Heart left ventricle (tissue), 16 donors: ENCODE data around the gene HLA-DRB1. TPM values are rescaled to one million over a fixed set of nuclear protein-coding genes. Genes with fewer than 3 reads are reported as not detected.

Experiments used
- ATAC-seq, 4 donors: fragments of 200-7000 bp; cut with Tn5 transposase; one replicate each; pipeline ENCODE4 v1.9.1; 2020 to 2022; ENCODE audit warnings: moderate library complexity in 4 of 4, mild to moderate bottlenecking in 3 of 4, moderate number of reproducible peaks in 1 of 4
- DNase-seq, 5 donors: peaks; one replicate each; pipeline ENCODE4 v3.0.0-alpha.2; 2020
- H3K27ac ChIP-seq, 12 donors: fragments of 200-600 bp; sonication (generic) in 4 of 12; one replicate each; pipeline versions ENCODE4 v1.5.0 to v1.8.0; 2016 to 2022; ENCODE audit warnings: mild to moderate bottlenecking in 2 of 12
- H3K27me3 ChIP-seq, 9 donors: fragments of 200-600 bp; sonication (generic) in 2 of 9; one replicate each; pipeline versions ENCODE4 v1.5.1 to v1.8.0; 2016 to 2022; ENCODE audit warnings: mild to moderate bottlenecking in 3 of 9
- H3K36me3 ChIP-seq, 9 donors: fragments of 200-600 bp; sonication (generic) in 2 of 9; one replicate each; pipeline versions ENCODE4 v1.5.0 to v1.8.0; 2018 to 2022; ENCODE audit warnings: mild to moderate bottlenecking in 2 of 9
- H3K4me1 ChIP-seq, 12 donors: fragments of 200-600 bp; sonication (generic) in 4 of 12; one replicate each; pipeline versions ENCODE4 v1.5.0 to v1.8.0; 2016 to 2022; ENCODE audit warnings: mild to moderate bottlenecking in 3 of 12
- H3K4me3 ChIP-seq, 12 donors: fragments of 200-600 bp; sonication (generic) in 4 of 12; one replicate each; pipeline versions ENCODE4 v1.5.0 to v1.8.0; 2017 to 2022; ENCODE audit warnings: mild to moderate bottlenecking in 9 of 12, moderate library complexity in 4 of 12
- H3K9me3 ChIP-seq, 12 donors: fragments of 200-600 bp; sonication (generic) in 4 of 12; one replicate each; pipeline versions ENCODE4 v1.5.0 to v1.8.0; 2016 to 2022; ENCODE audit warnings: mild to moderate bottlenecking in 1 of 12
- POLR2A ChIP-seq, 2 donors: fragments of 450-650 bp; IDR thresholded peaks; one replicate each; pipeline ENCODE4 v1.6.1; 2017; ENCODE audit warnings: antibody characterized with exemption in 2 of 2, mild to moderate bottlenecking in 2 of 2, moderate library complexity in 2 of 2
- WGBS, 4 donors: extraction: QIAGEN DNeasy Blood & Tissue Kit in 2 of 4; methylation state at CpG; one replicate each; pipeline versions ENCODE4 v1.1.5 to v1.1.7; 2013 to 2018; 5-methylcytosine and 5-hydroxymethylcytosine counted together
- intact Hi-C, 10 donors: fragments of 100-400 bp; cut with DNase I; formaldehyde crosslinking; loops; one replicate each; pipeline versions ENCODE4 v1.11.1 to v1.14.2; 2022
- polyA plus RNA-seq, 2 donors: library from polyadenylated mRNA; stranded (reverse); fragments of 200-250 nt; gene quantifications; one replicate each; pipeline ENCODE4 v1.2.3, GENCODE V29; 2013
- total RNA-seq, 9 donors: library from RNA; depleted of rRNA in 2 of 9; stranded (reverse); fragments of >200 nt in 2 of 9; fragmentation: NEBNext Ultra II Directional in 3 of 9; extraction: Animal tissue kit (Norgen Biotek cat#: 25700) in 3 of 9; gene quantifications; one replicate each; pipeline versions ENCODE4 v1.1.0 to v1.2.4, GENCODE V29; 2016 to 2023
- TF ChIP-seq, protein P1 (sequence below), 12 donors: fragments of 200-600 bp; sonication (generic) in 4 of 12; IDR thresholded peaks; one replicate each; pipeline versions ENCODE4 v1.5.0 to v1.8.0; 2018 to 2022; ENCODE audit warnings: antibody characterized with exemption in 12 of 12, mild to moderate bottlenecking in 5 of 12
- donor health status: ischemic (EF 13 %, LVEDD 7.1; RV severe dilation, severe dysfunction).
- donor health status: healthy with polysubstance abuse.
- donor health status: DM: no; HTN: yes; CAD: no.
- donor health status: DM: no; HTN: no; CAD: no.
- donor health status: ischemic (EF 25% LVEDD 6.9; RV normal size, moderate dysfunction).
- donor health status: ischemic (EF 25% LVEDD 5.7; RV mildly dilated, moderate dysfunction).
- donor health status: healthy.
- donor health status: DM: yes; HTN: yes; CAD: no.
- donor health status: ischemic (EF 35%, LVEDD 5.7; RV mildly dilated, moderate dysfunction).
- donor health status: nonischemic (EF 11% LVEDD 7.7; RV severe dilation, severe dysfunction).
- donor health status: DM: yes; HTN: yes; CAD: no.
- donor health status: PGD.
- donor health status: ischemic (EF 29% LVEDD 5.4; RV normal size, mild dysfunction).
- donor health status: nonischemic (EF 23%, LVEDD 6.1; RV moderate dilation, normal function).

Gene HLA-DRB1
- total and polyA plus RNA-seq, 11 donors, result 12.3 to 404 (median 81.3) TPM

DNA sequence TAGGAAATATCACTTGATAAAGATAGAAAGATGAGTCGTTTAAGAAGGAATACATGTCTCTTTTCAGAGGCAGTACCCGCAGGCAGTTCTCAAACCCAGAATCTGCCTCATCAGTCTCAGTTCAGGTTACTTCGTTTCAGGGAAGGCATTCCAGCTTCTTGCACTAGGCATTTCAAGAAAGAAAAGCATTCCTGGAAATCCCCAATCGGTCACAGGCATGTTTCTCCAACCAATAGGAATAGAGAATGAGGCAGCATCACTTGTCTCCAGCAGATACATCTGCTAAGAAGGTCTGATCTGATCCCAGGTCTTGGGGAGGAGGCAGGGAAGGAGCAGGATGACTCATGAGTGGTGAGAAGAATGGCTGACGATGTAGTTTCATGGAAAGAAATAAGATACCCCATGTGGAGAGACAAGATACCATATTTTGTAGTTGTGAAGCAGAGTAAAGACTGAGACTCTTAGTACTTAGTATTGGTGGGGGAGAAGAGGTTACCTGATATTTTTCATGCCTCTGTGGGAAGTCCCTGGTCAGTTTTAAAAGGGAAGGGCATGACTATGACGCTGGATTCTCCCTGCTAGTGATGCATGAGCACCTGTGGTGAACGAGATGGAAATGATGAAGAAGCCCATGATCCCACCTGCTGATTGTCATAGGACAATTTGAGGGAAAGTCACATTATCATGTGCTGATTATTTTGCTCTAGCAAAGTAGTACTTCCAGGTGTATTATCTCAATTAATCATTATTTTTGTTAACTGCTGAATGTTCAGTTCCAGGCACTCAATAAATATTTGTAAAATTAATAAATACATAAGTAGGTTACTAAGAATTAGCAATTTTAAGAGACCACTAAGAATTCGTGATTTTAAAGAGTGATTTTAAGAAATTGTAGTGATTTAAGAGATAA lies 20.3 kb upstream of the HLA-DRB1 start:
- ATAC-seq (peak; percentile 90 to 99 (median 98)), DNase-seq (peak in 3 of 5 donors; percentile 52 to 69 (median 63))
- H3K9me3 ChIP-seq, result no peaks in the 10 kb centered on the region
- TF ChIP-seq, protein P1, sequence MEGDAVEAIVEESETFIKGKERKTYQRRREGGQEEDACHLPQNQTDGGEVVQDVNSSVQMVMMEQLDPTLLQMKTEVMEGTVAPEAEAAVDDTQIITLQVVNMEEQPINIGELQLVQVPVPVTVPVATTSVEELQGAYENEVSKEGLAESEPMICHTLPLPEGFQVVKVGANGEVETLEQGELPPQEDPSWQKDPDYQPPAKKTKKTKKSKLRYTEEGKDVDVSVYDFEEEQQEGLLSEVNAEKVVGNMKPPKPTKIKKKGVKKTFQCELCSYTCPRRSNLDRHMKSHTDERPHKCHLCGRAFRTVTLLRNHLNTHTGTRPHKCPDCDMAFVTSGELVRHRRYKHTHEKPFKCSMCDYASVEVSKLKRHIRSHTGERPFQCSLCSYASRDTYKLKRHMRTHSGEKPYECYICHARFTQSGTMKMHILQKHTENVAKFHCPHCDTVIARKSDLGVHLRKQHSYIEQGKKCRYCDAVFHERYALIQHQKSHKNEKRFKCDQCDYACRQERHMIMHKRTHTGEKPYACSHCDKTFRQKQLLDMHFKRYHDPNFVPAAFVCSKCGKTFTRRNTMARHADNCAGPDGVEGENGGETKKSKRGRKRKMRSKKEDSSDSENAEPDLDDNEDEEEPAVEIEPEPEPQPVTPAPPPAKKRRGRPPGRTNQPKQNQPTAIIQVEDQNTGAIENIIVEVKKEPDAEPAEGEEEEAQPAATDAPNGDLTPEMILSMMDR (IDR thresholded peaks at IDR 0.05), result no peak
- TF ChIP-seq POLR2A (IDR thresholded peaks at IDR 0.05), result no peak
- H3K27ac ChIP-seq, result peak overlapping the region; percentile 31 to 94 (median 78)
- intact Hi-C loops, result no loop called here
- WGBS, 4 donors, result 11 to 21% (median 16%) methylated on average over 8 of the region's 8 CpGs
- no peaks in the 10 kb centered on the region for H3K36me3 ChIP-seq
- peaks cover 0 to 3% (median 0%) of the 10 kb centered on the region in 12 donors for H3K4me1 ChIP-seq
- H3K27me3 ChIP-seq, result no peaks in the 10 kb centered on the region
- H3K4me3 ChIP-seq, result peak overlapping the region in 1 of 12 donors; percentile 30

DNA sequence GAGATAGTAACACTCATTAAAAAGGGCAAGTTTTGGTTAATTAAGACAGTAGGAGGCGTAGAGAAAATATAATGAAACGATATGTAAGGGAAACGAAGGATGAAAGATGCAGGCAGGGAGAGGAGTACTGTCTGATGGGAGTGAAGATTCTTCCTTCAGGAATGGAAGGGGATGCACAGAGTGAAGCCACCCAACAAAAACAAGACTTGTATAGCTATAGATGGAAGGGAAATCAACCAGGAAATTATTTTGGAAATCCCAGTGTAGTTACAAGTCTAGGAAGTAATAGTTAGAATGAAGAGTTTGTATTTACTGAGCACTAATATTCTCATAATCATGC lies 19.7 kb upstream of the HLA-DRB1 start:
- TF ChIP-seq, protein P1 (IDR thresholded peaks at IDR 0.05), result no peak
- no peak for TF ChIP-seq POLR2A (IDR thresholded peaks at IDR 0.05)
- Histone ChIP-seq H3K27me3 (no peaks in the 10 kb centered on the region), H3K27ac (peak overlapping the region; percentile 31 to 94 (median 78)), H3K4me3 (no peak overlapping the region), H3K9me3 (no peaks in the 10 kb centered on the region), H3K4me1 (peaks cover 0 to 5% (median 0%) of the 10 kb centered on the region in 12 donors), H3K36me3 (no peaks in the 10 kb centered on the region)
- ATAC-seq (no peak), DNase-seq (no peak)
- intact Hi-C loops, result no loop called here
- 43 to 60% (median 50%) methylated on average over 3 of the region's 3 CpGs for WGBS, 4 donors

DNA sequence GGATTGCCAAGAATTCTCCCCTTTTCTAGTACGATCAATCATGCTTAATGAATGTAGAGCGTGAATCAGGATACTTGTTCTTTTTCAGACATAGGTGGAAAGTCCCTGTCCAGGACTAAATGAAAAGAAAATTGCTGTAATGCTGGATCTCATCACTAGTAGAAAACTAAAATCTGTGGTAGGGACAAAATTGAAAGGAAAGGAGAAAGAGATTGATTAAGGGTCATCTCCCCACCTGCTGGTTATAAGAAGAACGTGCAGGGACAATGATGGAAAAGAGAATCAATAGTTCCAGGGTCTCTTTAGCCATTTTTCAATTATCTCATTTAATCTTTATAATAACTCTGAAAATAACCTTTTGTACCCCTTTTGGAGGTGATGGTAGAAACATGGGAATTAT lies 18.7 kb upstream of the HLA-DRB1 start:
- Histone ChIP-seq H3K27ac (peak overlapping the region in 6 of 12 donors; percentile 37 to 83 (median 78)), H3K4me3 (no peak overlapping the region), H3K4me1 (peaks cover 0 to 7% (median 0%) of the 10 kb centered on the region in 12 donors), H3K36me3 (no peaks in the 10 kb centered on the region), H3K27me3 (no peaks in the 10 kb centered on the region), H3K9me3 (no peaks in the 10 kb centered on the region)
- no peak for DNase-seq
- WGBS, 4 donors, result 32 to 63% (median 47%) methylated on average over 3 of the region's 3 CpGs
- ATAC-seq, result no peak
- intact Hi-C loops, result no loop called here
- TF ChIP-seq POLR2A (IDR thresholded peaks at IDR 0.05), result no peak
- TF ChIP-seq, protein P1 (IDR thresholded peaks at IDR 0.05), result peak in 1 of 12 donors; percentile 15

DNA sequence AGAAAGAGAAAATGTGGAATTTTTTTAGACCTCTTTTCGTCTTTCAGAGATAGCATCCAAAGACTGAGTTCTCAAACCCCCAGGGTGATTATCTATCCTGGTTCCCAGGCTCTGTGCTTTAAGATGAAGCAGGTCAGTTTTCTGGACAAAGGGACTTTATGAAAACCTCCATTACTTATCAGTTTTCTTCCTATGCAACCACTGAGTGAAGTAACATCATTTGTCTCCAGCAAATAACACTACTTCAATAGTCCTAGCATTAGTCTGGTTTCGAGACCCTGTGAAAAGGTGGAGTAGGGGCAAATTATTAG lies 18.3 kb upstream of the HLA-DRB1 start:
- no peak overlapping the region for H3K4me3 ChIP-seq
- peak overlapping the region in 5 of 12 donors; percentile 37 to 83 (median 74) for H3K27ac ChIP-seq
- no peaks in the 10 kb centered on the region for H3K36me3 ChIP-seq
- no peak for ATAC-seq
- peaks cover 0 to 7% (median 0%) of the 10 kb centered on the region in 12 donors for H3K4me1 ChIP-seq
- no peaks in the 10 kb centered on the region for H3K27me3 ChIP-seq
- 45 to 65% (median 53%) methylated on average over 2 of the region's 2 CpGs for WGBS, 4 donors
- intact Hi-C loops, result no loop called here
- no peak for DNase-seq
- TF ChIP-seq, protein P1 (IDR thresholded peaks at IDR 0.05), result no peak
- no peak for TF ChIP-seq POLR2A (IDR thresholded peaks at IDR 0.05)
- H3K9me3 ChIP-seq, result no peaks in the 10 kb centered on the region
